Pancreas (tissue), 10 donors: ENCODE measurements around the gene ECE1. TPM values are rescaled to one million over a fixed set of nuclear protein-coding genes. Genes with fewer than 3 reads are reported as not detected.
A peak's percentile ranks its signal among the peaks of the same experiment; 100 is the strongest.
"Not testable (repeated sequence)": the region's sequence is repeated elsewhere in the genome, so short reads cannot be mapped to it uniquely, and the experiment has no call there.

Experiments
- ATAC-seq, 4 donors: fragments of 200-7000 bp; cut with Tn5 transposase; one replicate each; pipeline versions ENCODE4 v1.8.0 to v1.9.1; 2020; ENCODE audit warnings: mild to moderate bottlenecking in 4 of 4, moderate library complexity in 4 of 4
- DNase-seq, 6 donors: peaks; one replicate each; pipeline ENCODE4 v3.0.0-alpha.2; 2020
- FAIRE-seq: peaks from 2 replicates; lab custom pipeline; 2012; peaks lifted over from hg19 to GRCh38; lab: Jason Lieb, UNC
- H3K27ac ChIP-seq, 4 donors: fragments of 200-600 bp; sonication (generic); 1 replicate in 3 of 4; 2 replicates in 1 of 4; pipeline versions ENCODE4 v1.5.0 to v1.8.0; 2020
- H3K27me3 ChIP-seq, 4 donors: fragments of 200-600 bp; one replicate each; pipeline ENCODE4 v1.8.0; 2021
- H3K36me3 ChIP-seq, 3 donors: fragments of 200-600 bp; sonication (generic) in 1 of 3; one replicate each; pipeline versions ENCODE4 v1.5.0 to v1.8.0; 2020 to 2021
- H3K4me1 ChIP-seq, 3 donors: fragments of 200-600 bp; one replicate each; pipeline ENCODE4 v1.8.0; 2021
- H3K4me3 ChIP-seq, 4 donors: fragments of 200-600 bp; sonication (generic) in 2 of 4; one replicate each; pipeline versions ENCODE4 v1.5.0 to v1.8.0; 2020 to 2021
- H3K9me3 ChIP-seq, 4 donors: fragments of 200-600 bp; one replicate each; pipeline ENCODE4 v1.8.0; 2021
- WGBS, 2 donors: extraction: QIAGEN DNeasy Blood & Tissue Kit; methylation state at CpG; one replicate each; pipeline ENCODE4 v1.1.7; 2013; 5-methylcytosine and 5-hydroxymethylcytosine counted together
- intact Hi-C, 3 donors: fragments of 100-400 bp; cut with DNase I; formaldehyde crosslinking; loops; one replicate each; pipeline versions ENCODE4 v1.11.1 to v1.14.2; 2022
- polyA plus RNA-seq, 2 donors: library from polyadenylated mRNA; stranded (reverse); fragments of 200-250 nt; gene quantifications; one replicate each; pipeline ENCODE4 v1.2.3, GENCODE V29; 2013
- total RNA-seq, 6 donors: library from RNA; stranded (reverse); fragmentation: NEBNext Ultra II Directional in 4 of 6; extraction: Animal tissue kit (Norgen Biotek cat#: 25700) in 4 of 6; gene quantifications; one replicate each; pipeline versions ENCODE4 v1.2.1 to v1.2.4, GENCODE V29; 2021 to 2023
- TF ChIP-seq, protein P1 (sequence below), 4 donors: fragments of 200-600 bp; sonication (generic) in 3 of 4; IDR thresholded peaks; one replicate each; pipeline versions ENCODE4 v1.5.0 to v1.8.0; 2021; ENCODE audit warnings: antibody characterized with exemption in 4 of 4
- donor health status: healthy with polysubstance abuse.
- donor health status: DM: no; HTN: no; CAD: no; lungs with moderate emphysema.
- donor health status: DM: no; HTN: no; CAD: no.
- donor health status: control.
- donor health status: control.
- donor health status: Bipolar disorder and iron deficiency.
- donor health status: DM: yes; HTN: yes; CAD: no.
- donor health status: DM: no; HTN: no; CAD: no.
- donor health status: DM: no; HTN: no; CAD: no.
- donor health status: DM: yes; HTN: yes; CAD: no.

Gene ECE1
- total and polyA plus RNA-seq, 8 donors, result 38.1 to 141 (median 85.8) TPM

DNA sequence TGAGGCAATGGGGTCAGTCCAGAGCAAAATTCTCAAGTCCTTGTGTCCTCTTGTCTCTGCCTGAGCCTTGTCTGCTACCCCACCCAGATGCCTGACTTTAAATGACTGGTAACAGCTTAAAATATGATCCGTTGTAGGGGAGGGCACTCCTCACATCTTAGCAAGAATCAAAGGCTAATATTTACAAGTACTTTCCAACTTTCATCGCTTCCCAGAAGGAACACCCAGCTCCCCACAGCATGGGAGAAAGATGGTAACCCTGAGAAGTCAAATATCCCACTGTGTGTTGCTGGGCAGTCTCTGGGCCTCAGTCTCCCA, 5.2 kb downstream of the ECE1 start:
- Histone ChIP-seq H3K4me3 (no peak overlapping the region), H3K27me3 (no peaks in the 10 kb centered on the region), H3K27ac (peak overlapping the region; percentile 44 to 73 (median 67)), H3K4me1 (peaks cover 15 to 41% (median 24%) of the 10 kb centered on the region in 3 donors), H3K9me3 (no peaks in the 10 kb centered on the region), H3K36me3 (no peaks in the 10 kb centered on the region)
- TF ChIP-seq, protein P1, sequence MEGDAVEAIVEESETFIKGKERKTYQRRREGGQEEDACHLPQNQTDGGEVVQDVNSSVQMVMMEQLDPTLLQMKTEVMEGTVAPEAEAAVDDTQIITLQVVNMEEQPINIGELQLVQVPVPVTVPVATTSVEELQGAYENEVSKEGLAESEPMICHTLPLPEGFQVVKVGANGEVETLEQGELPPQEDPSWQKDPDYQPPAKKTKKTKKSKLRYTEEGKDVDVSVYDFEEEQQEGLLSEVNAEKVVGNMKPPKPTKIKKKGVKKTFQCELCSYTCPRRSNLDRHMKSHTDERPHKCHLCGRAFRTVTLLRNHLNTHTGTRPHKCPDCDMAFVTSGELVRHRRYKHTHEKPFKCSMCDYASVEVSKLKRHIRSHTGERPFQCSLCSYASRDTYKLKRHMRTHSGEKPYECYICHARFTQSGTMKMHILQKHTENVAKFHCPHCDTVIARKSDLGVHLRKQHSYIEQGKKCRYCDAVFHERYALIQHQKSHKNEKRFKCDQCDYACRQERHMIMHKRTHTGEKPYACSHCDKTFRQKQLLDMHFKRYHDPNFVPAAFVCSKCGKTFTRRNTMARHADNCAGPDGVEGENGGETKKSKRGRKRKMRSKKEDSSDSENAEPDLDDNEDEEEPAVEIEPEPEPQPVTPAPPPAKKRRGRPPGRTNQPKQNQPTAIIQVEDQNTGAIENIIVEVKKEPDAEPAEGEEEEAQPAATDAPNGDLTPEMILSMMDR (IDR thresholded peaks at IDR 0.05), result no peak
- intact Hi-C loops, result loop anchor here in 1 of 3 donors (10.0 kb wide), 1 partner anchor 50 kb away; no protein-coding TSS in a partner anchor
- FAIRE-seq, result no peak
- ATAC-seq, result no peak
- WGBS, 2 donors, result 32 to 39% methylated on average over 2 of the region's 2 CpGs
- peak in 1 of 6 donors; percentile 27 for DNase-seq

GRCh38 chr1:21284206-21285054, 5.8 kb downstream of the ECE1 start:
- H3K27ac ChIP-seq, result peak overlapping the region; percentile 44 to 73 (median 67)
- ATAC-seq (peak; percentile 33 to 55 (median 48)), DNase-seq (peak in 5 of 6 donors; percentile 26 to 78 (median 59))

DNA sequence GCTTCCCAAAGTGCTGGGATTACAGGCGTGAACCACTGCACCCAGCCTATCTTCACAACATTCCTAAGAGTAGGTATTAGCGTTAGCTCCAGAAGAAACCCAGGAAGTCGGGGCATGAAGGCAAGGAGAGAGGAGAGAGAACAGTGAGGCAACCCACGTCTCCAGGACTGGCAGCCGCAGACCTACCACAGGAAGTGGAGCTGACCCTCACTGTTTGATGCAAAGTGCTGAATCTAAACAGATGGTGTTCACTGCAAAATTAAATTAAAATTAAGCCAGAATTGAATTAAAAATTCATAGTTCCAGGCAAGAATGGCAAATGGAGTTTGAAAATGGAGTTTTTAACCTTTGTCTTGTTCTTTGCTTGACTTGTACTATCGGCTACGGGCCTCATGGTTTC, 6.7 kb downstream of the ECE1 start:
- DNase-seq, result no peak
- intact Hi-C loops, result loop anchor here in 1 of 3 donors (10.0 kb wide), 1 partner anchor 51 kb away; no protein-coding TSS in a partner anchor
- Histone ChIP-seq H3K9me3 (no peaks in the 10 kb centered on the region), H3K4me3 (no peak overlapping the region), H3K4me1 (peaks cover 15 to 48% (median 26%) of the 10 kb centered on the region in 3 donors), H3K36me3 (no peaks in the 10 kb centered on the region), H3K27me3 (no peaks in the 10 kb centered on the region), H3K27ac (peak overlapping the region in 2 of 4 donors; percentile 73)
- ATAC-seq, result no peak
- no peak for FAIRE-seq
- 76 to 78% methylated on average over 7 of the region's 7 CpGs for WGBS, 2 donors
- TF ChIP-seq, protein P1 (IDR thresholded peaks at IDR 0.05), result no peak

More at GRCh38 chr1:21284206-21285054, 5.8 kb downstream of the ECE1 start:
- no peak overlapping the region for H3K4me3 ChIP-seq
- no peaks in the 10 kb centered on the region for H3K36me3 ChIP-seq
- FAIRE-seq, result no peak
- TF ChIP-seq, protein P1 (IDR thresholded peaks at IDR 0.05), result no peak
- peaks cover 15 to 45% (median 24%) of the 10 kb centered on the region in 3 donors for H3K4me1 ChIP-seq
- H3K27me3 ChIP-seq, result no peaks in the 10 kb centered on the region
- intact Hi-C loops, result loop anchor here in 1 of 3 donors (10.0 kb wide), 1 partner anchor 50 kb away; no protein-coding TSS in a partner anchor
- no peaks in the 10 kb centered on the region for H3K9me3 ChIP-seq
- 49 to 57% methylated on average over 17 of the region's 17 CpGs for WGBS, 2 donors

DNA sequence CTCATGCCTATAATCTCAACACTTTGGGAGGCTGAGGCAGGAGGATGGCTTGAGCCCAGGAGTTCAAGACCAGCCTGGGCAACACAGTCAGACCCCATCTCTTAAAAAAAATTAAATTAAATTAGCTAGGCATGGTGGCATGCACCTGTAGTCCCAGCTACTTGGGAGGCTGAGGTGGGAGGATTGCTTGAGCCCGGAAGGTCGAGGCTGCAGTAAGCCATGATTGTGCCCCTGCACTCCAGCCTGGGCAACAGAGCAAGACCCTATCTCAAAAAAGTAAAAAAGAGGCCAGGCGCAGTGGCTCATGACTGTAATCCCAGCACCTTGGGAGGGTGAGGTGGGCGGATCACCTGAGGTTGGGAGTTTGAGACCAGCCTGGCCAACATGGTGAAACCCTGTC, 8.2 kb downstream of the ECE1 start:
- H3K27ac ChIP-seq, result not testable (repeated sequence)

DNA sequence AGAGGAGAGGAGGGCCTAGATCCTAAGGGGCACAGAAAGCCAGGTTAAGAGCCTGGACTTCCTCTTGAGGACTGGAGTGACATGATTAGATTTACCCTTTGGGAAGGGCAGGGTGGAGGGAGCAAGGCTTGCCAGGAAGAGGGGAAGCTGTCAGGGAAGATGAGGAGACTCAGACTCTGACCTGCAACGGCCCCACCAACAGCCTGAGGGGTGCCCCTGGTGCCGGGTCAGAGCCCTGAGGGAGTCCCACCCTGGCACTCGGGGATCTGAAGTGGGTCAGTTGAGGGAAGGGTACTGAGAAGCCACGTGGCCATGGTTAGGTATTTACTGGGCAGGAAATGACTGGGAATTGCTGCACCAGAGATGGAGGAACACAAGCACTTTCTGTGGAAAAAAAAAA, 9.8 kb downstream of the ECE1 start:
- FAIRE-seq (no peak), ATAC-seq (no peak), DNase-seq (peak in 1 of 6 donors; percentile 45)
- Histone ChIP-seq H3K27me3 (no peaks in the 10 kb centered on the region), H3K4me1 (peaks cover 28 to 62% (median 40%) of the 10 kb centered on the region in 3 donors), H3K4me3 (no peak overlapping the region), H3K27ac (peak overlapping the region in 2 of 4 donors; percentile 41 to 63), H3K9me3 (no peaks in the 10 kb centered on the region), H3K36me3 (no peaks in the 10 kb centered on the region)
- WGBS, 2 donors, result 72 to 89% methylated on average over 4 of the region's 4 CpGs
- TF ChIP-seq, protein P1 (IDR thresholded peaks at IDR 0.05), result no peak
- intact Hi-C loops, result loop anchor here in 1 of 3 donors (10.0 kb wide), 1 partner anchor 54 kb away; no protein-coding TSS in a partner anchor

More for the DNA sequence above, 8.2 kb downstream of the ECE1 start:
- H3K27me3 ChIP-seq, H3K36me3 ChIP-seq, H3K4me3 ChIP-seq, ATAC-seq, H3K9me3 ChIP-seq, FAIRE-seq, DNase-seq: not testable (repeated sequence)
- 96 to 99% methylated on average over 4 of the region's 4 CpGs for WGBS, 2 donors
- intact Hi-C loops, result loop anchor here in 1 of 3 donors (10.0 kb wide), 1 partner anchor 53 kb away; no protein-coding TSS in a partner anchor
- peaks cover 17 to 61% (median 34%) of the 10 kb centered on the region in 3 donors for H3K4me1 ChIP-seq
